Measurements from ENCODE around the gene DBX1.

GRCh38 chr11:20193307-20193706 lies 33.0 kb upstream of the DBX1 start:
- TF ChIP-seq, protein P1, sequence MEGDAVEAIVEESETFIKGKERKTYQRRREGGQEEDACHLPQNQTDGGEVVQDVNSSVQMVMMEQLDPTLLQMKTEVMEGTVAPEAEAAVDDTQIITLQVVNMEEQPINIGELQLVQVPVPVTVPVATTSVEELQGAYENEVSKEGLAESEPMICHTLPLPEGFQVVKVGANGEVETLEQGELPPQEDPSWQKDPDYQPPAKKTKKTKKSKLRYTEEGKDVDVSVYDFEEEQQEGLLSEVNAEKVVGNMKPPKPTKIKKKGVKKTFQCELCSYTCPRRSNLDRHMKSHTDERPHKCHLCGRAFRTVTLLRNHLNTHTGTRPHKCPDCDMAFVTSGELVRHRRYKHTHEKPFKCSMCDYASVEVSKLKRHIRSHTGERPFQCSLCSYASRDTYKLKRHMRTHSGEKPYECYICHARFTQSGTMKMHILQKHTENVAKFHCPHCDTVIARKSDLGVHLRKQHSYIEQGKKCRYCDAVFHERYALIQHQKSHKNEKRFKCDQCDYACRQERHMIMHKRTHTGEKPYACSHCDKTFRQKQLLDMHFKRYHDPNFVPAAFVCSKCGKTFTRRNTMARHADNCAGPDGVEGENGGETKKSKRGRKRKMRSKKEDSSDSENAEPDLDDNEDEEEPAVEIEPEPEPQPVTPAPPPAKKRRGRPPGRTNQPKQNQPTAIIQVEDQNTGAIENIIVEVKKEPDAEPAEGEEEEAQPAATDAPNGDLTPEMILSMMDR (IDR thresholded peaks at IDR 0.05; ENCODE audit: low read depth, low read length) = no peak
- TF ChIP-seq EZH2phosphoT487 (IDR thresholded peaks at IDR 0.05; ENCODE audit: low read depth) = no peak

All from OCI-LY3 (cell line).